Tibial nerve (tissue), 3 donors: ENCODE measurements around the gene ARMCX2.
"Not testable (repeated sequence)": the region's sequence is repeated elsewhere in the genome, so short reads cannot be mapped to it uniquely, and the experiment has no call there.

Source experiments
- POLR2A ChIP-seq, 2 donors: fragments of 450-650 bp; IDR thresholded peaks; one replicate each; pipeline ENCODE4 v1.6.1; 2017; ENCODE audit warnings: antibody characterized with exemption in 2 of 2, mild to moderate bottlenecking in 2 of 2, moderate library complexity in 2 of 2
- TF ChIP-seq, protein P1 (sequence below), 5 experiments: fragments of 200-600 bp in 3 of 5; fragments of 450-650 bp in 2 of 5; sonication (generic) in 3 of 5; IDR thresholded peaks; one replicate each; pipeline ENCODE4 v1.5.1; 2016 to 2019; ENCODE audit warnings: antibody characterized with exemption in 5 of 5, mild to moderate bottlenecking in 3 of 5, moderate library complexity in 2 of 5

DNA sequence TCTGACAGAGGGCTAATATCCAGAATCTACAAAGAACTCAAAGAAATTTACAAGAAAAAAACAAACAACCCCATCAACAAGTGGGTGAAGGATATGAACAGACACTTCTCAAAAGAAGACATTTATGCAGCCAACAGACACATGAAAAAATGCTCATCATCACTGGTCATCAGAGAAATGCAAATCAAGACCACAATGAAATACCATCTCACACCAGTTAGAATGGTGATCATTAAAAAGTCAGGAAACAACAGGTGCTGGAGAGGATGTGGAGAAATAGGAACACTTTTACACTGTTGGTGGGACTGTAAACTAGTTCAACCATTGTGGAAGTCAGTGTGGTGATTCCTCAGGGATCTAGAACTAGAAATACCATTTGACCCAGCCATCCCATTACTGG, 11.9 kb downstream of the ARMCX2 start:
- TF ChIP-seq, protein P1, sequence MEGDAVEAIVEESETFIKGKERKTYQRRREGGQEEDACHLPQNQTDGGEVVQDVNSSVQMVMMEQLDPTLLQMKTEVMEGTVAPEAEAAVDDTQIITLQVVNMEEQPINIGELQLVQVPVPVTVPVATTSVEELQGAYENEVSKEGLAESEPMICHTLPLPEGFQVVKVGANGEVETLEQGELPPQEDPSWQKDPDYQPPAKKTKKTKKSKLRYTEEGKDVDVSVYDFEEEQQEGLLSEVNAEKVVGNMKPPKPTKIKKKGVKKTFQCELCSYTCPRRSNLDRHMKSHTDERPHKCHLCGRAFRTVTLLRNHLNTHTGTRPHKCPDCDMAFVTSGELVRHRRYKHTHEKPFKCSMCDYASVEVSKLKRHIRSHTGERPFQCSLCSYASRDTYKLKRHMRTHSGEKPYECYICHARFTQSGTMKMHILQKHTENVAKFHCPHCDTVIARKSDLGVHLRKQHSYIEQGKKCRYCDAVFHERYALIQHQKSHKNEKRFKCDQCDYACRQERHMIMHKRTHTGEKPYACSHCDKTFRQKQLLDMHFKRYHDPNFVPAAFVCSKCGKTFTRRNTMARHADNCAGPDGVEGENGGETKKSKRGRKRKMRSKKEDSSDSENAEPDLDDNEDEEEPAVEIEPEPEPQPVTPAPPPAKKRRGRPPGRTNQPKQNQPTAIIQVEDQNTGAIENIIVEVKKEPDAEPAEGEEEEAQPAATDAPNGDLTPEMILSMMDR (IDR thresholded peaks at IDR 0.05), result not testable (repeated sequence)
- TF ChIP-seq POLR2A (IDR thresholded peaks at IDR 0.05), result not testable (repeated sequence)
